SK-N-SH (cell line): ENCODE measurements around the gene PCP4. TPM values are rescaled to one million over a fixed set of nuclear protein-coding genes. Genes with fewer than 3 reads are reported as not detected.

Experiments
- CTCF ChIA-PET: fragments of 300-600, 350-600 bp; formaldehyde crosslinking; extraction: SDS; loops from one replicate; lab custom pipeline; 2021; lab: Yijun Ruan, JAX
- POLR2A ChIA-PET: fragments of 350-600 bp; sonication (Branson Sonifier 250); formaldehyde crosslinking; extraction: SDS; loops from one replicate; lab custom pipeline; 2020; ENCODE audit warnings: antibody characterized with exemption, inconsistent platforms; lab: Yijun Ruan, JAX
- DNase-seq: peaks from one replicate; pipeline ENCODE4 v3.0.0; 2012
- H2AFZ ChIP-seq: fragments of 200-600 bp; sonication (generic); 2 replicates; pipeline ENCODE4 v1.8.1; 2016; ENCODE audit warnings: antibody characterized with exemption, mild to moderate bottlenecking, low read depth
- H3F3A ChIP-seq: fragments of 200-600 bp; sonication (generic); replicated peaks from 2 replicates; pipeline ENCODE3; 2016; ENCODE audit warnings: antibody characterized with exemption, mild to moderate bottlenecking; ENCODE audit not compliant: insufficient read depth
- H3K27ac ChIP-seq, 2 experiments: fragments of 200-500 bp in 1 of 2; fragments of 200-600 bp in 1 of 2; sonication (Bioruptor generic) in 1 of 2; sonication (generic), shearing (Covaris generic) in 1 of 2; 2 replicates each; pipeline versions ENCODE4 v1.5.1 to v1.6.1; 2014 to 2016; ENCODE audit warnings: low read depth in 2 of 2, inconsistent platforms in 1 of 2, low read length in 1 of 2, mild to moderate bottlenecking in 1 of 2, mixed read lengths in 1 of 2
- H3K27me3 ChIP-seq: fragments of 200-600 bp; sonication (generic), shearing (Covaris generic); 2 replicates; pipeline ENCODE4 v1.6.1; 2016; ENCODE audit warnings: mixed run types; ENCODE audit not compliant: insufficient read depth
- H3K36me3 ChIP-seq, 2 experiments: fragments of 200-500 bp in 1 of 2; fragments of 200-600 bp in 1 of 2; sonication (Bioruptor generic) in 1 of 2; sonication (generic) in 1 of 2; replicated peaks in 1 of 2; 2 replicates each; pipeline versions ENCODE3 to v1.5.1; 2014 to 2016; ENCODE audit warnings: low read length in 1 of 2, mild to moderate bottlenecking in 1 of 2; ENCODE audit not compliant: insufficient read depth in 2 of 2, control insufficient read depth in 1 of 2
- H3K4me1 ChIP-seq, 2 experiments: fragments of 200-500 bp in 1 of 2; fragments of 200-600 bp in 1 of 2; sonication (Bioruptor generic) in 1 of 2; sonication (generic), shearing (Covaris generic) in 1 of 2; 2 replicates each; pipeline versions ENCODE4 v1.5.1 to v1.6.1; 2014 to 2016; ENCODE audit warnings: low read depth in 1 of 2, low read length in 1 of 2, mixed run types in 1 of 2; ENCODE audit not compliant: insufficient read depth in 2 of 2, control insufficient read depth in 1 of 2
- H3K4me2 ChIP-seq: fragments of 200-600 bp; sonication (generic), shearing (Covaris generic); 2 replicates; pipeline ENCODE4 v1.6.1; 2017; ENCODE audit warnings: mixed run types
- H3K4me3 ChIP-seq, 2 experiments: fragments of 200-500 bp in 1 of 2; fragments of 200-600 bp in 1 of 2; sonication (Bioruptor generic) in 1 of 2; sonication (generic), shearing (Covaris generic) in 1 of 2; 2 replicates each; pipeline versions ENCODE4 v1.5.1 to v1.8.1; 2014 to 2016; ENCODE audit warnings: low read depth in 2 of 2, inconsistent platforms in 1 of 2, low read length in 1 of 2, mild to moderate bottlenecking in 1 of 2, mixed read lengths in 1 of 2, moderate library complexity in 1 of 2
- H3K79me2 ChIP-seq: fragments of 200-600 bp; sonication (generic); 2 replicates; pipeline ENCODE4 v1.8.1; 2017; ENCODE audit warnings: mild to moderate bottlenecking; ENCODE audit not compliant: insufficient read depth
- H3K9ac ChIP-seq: fragments of 200-600 bp; sonication (generic); 2 replicates; pipeline ENCODE4 v1.6.1; 2017; ENCODE audit warnings: mixed run types
- H3K9me2 ChIP-seq: fragments of 200-600 bp; sonication (generic); 2 replicates; pipeline ENCODE4 v1.6.1; 2017; ENCODE audit warnings: mixed run types
- H3K9me3 ChIP-seq: fragments of 200-600 bp; sonication (generic); 2 replicates; pipeline ENCODE4 v1.6.1; 2017; ENCODE audit warnings: mixed run types, mild to moderate bottlenecking, moderate library complexity
- H4K20me1 ChIP-seq: fragments of 200-600 bp; sonication (generic); 2 replicates; pipeline ENCODE4 v1.6.1; 2017; ENCODE audit warnings: mild to moderate bottlenecking, mixed run types; ENCODE audit not compliant: insufficient read depth
- CHD2 ChIP-seq: fragments of 150-350 bp; IDR thresholded peaks from 2 replicates; pipeline ENCODE4 v1.6.1; 2018; ENCODE audit warnings: low read length; ENCODE audit not compliant: partially characterized antibody
- CTCF ChIP-seq: fragments of 200-600 bp; sonication (generic); IDR thresholded peaks from 2 replicates; pipeline ENCODE4 v1.6.1; 2017; ENCODE audit warnings: antibody characterized with exemption, mild to moderate bottlenecking, moderate library complexity
- EZH2phosphoT487 ChIP-seq: fragments of 200-600 bp; sonication (generic); IDR thresholded peaks from 2 replicates; pipeline ENCODE4 v1.6.1; 2017; ENCODE audit warnings: low read depth, mixed run types, mild to moderate bottlenecking, antibody characterized with exemption, moderate library complexity, borderline replicate concordance
- FOXJ3 ChIP-seq: sonication (generic); formaldehyde crosslinking; IDR thresholded peaks from 2 replicates; pipeline ENCODE4 v1.5.1; 2020; ENCODE audit warnings: mild to moderate bottlenecking, missing genetic modification reagents
- MAX ChIP-seq: IDR thresholded peaks from 2 replicates; pipeline ENCODE4 v1.4.0; 2012; ENCODE audit warnings: low read depth
- NFIC ChIP-seq: IDR thresholded peaks from 2 replicates; pipeline ENCODE4 v1.4.0; 2012; ENCODE audit warnings: borderline replicate concordance
- PBX3 ChIP-seq: IDR thresholded peaks from 2 replicates; pipeline ENCODE4; 2012
- POLR2AphosphoS5 ChIP-seq: IDR thresholded peaks from 2 replicates; pipeline ENCODE4 v1.6.1; 2012; ENCODE audit warnings: low read depth, low read length
- RAD21 ChIP-seq: IDR thresholded peaks from 2 replicates; pipeline ENCODE4 v1.6.1; 2012; ENCODE audit warnings: mild to moderate bottlenecking, low read length
- REST ChIP-seq: IDR thresholded peaks from 2 replicates; pipeline ENCODE4 v1.6.1; 2012; ENCODE audit warnings: mild to moderate bottlenecking, low read depth, low read length, moderate library complexity
- RXRA ChIP-seq: IDR thresholded peaks from 2 replicates; pipeline ENCODE4 v1.4.0; 2012; ENCODE audit warnings: low read depth, mild to moderate bottlenecking, borderline replicate concordance
- TEAD4 ChIP-seq: IDR thresholded peaks from 2 replicates; pipeline ENCODE4 v1.4.0; 2012; ENCODE audit warnings: mild to moderate bottlenecking, borderline replicate concordance; ENCODE audit not compliant: insufficient read depth
- USF1 ChIP-seq: IDR thresholded peaks from 2 replicates; pipeline ENCODE4 v1.4.0; 2012; ENCODE audit warnings: low read depth, borderline replicate concordance
- USF2 ChIP-seq: fragments of 150-350 bp; IDR thresholded peaks from 2 replicates; pipeline ENCODE4 v1.6.1; 2017; ENCODE audit warnings: antibody characterized with exemption, low read length, low read depth, borderline replicate concordance
- YY1 ChIP-seq: IDR thresholded peaks from 2 replicates; pipeline ENCODE4 v1.4.0; 2012; ENCODE audit warnings: low read depth, mild to moderate bottlenecking
- WGBS: methylation state at CpG from one replicate; pipeline ENCODE4 v1.1.6; 2017; ENCODE audit warnings: low lambda C conversion rate; 5-methylcytosine and 5-hydroxymethylcytosine counted together
- polyA plus RNA-seq, 3 experiments: library from polyadenylated mRNA; depleted of rRNA; stranded (reverse); fragments of >200 nt; gene quantifications; 2 replicates each; pipeline ENCODE4 v1.2.3, GENCODE V29; 2012

PCP4 gene
- polyA plus RNA-seq, 1 of the 3 experiments (the other 2 are of a cell fraction), result not detected

- no peak overlapping the region for H3K4me3 ChIP-seq
- ChIA-PET POLR2A (no interaction called here), CTCF (interaction anchor here (1.0 kb wide), 1 partner anchor 13 kb away, joined by 3 read pairs; no protein-coding TSS in a partner anchor)
- H3F3A ChIP-seq, result no peaks in the 10 kb centered on the region
- no peak overlapping the region for H3K4me2 ChIP-seq
- H3K36me3 ChIP-seq, result no peaks in the 10 kb centered on the region
- no peaks in the 10 kb centered on the region for H3K9me2 ChIP-seq
- no peaks in the 10 kb centered on the region for H3K27me3 ChIP-seq
- no peak overlapping the region for H3K9ac ChIP-seq
- H3K4me1 ChIP-seq, result no peaks in the 10 kb centered on the region
- H3K9me3 ChIP-seq, result no peaks in the 10 kb centered on the region
- H3K27ac ChIP-seq, result no peak overlapping the region
- H4K20me1 ChIP-seq, result no peaks in the 10 kb centered on the region
- WGBS, result 0% methylated on average over 1 of the region's 2 CpGs
- H2AFZ ChIP-seq, result no peak overlapping the region
- no peak for DNase-seq
- TF ChIP-seq POLR2AphosphoS5 (no peak), USF2 (no peak), USF1 (no peak), PBX3 (no peak), CHD2 (no peak), MAX (no peak), TEAD4 (no peak)
- TF ChIP-seq, all 33 proteins: peak for 0
- no peaks in the 10 kb centered on the region for H3K79me2 ChIP-seq
Observed at GRCh38 chr21:39927304-39927886, 60.2 kb downstream of the PCP4 start.

- H3F3A ChIP-seq, result no peaks in the 10 kb centered on the region
- WGBS, result 17% methylated on average over 1 of the region's 1 CpG
- TF ChIP-seq RXRA, result no peak
- TF ChIP-seq NFIC, result no peak
- no peak for TF ChIP-seq CTCF
- no peak for TF ChIP-seq REST
- TF ChIP-seq POLR2AphosphoS5, result no peak
- TF ChIP-seq FOXJ3 (CRISPR knock-in tag), result no peak
- TF ChIP-seq RAD21, result no peak
- TF ChIP-seq CHD2, result no peak
- no peak for TF ChIP-seq PBX3
- no peak for TF ChIP-seq EZH2phosphoT487
- TF ChIP-seq YY1, result no peak
- no peak overlapping the region for H2AFZ ChIP-seq
- H3K4me2 ChIP-seq, result no peak overlapping the region
- H3K79me2 ChIP-seq, result no peaks in the 10 kb centered on the region
- H3K9me2 ChIP-seq, result no peaks in the 10 kb centered on the region
- no peak overlapping the region for H3K4me3 ChIP-seq
- H3K27me3 ChIP-seq, result no peaks in the 10 kb centered on the region
- H3K27ac ChIP-seq, result no peak overlapping the region
- H3K9ac ChIP-seq, result no peak overlapping the region
- ChIA-PET CTCF (interaction anchor here (0.8 kb wide), 1 partner anchor 14 kb away, joined by 3 read pairs; no protein-coding TSS in a partner anchor), POLR2A (no interaction called here)
- H4K20me1 ChIP-seq, result no peaks in the 10 kb centered on the region
- no peaks in the 10 kb centered on the region for H3K36me3 ChIP-seq
- no peaks in the 10 kb centered on the region for H3K9me3 ChIP-seq
- H3K4me1 ChIP-seq, result no peaks in the 10 kb centered on the region
- no peak for DNase-seq
Observed at GRCh38 chr21:39932335-39932734, 65.1 kb downstream of the PCP4 start.
